Thyroid gland (tissue), 4 donors: ENCODE measurements around the gene KIF18B. TPM values are rescaled to one million over a fixed set of nuclear protein-coding genes. Genes with fewer than 3 reads are reported as not detected.

ENCODE experiments used
- DNase-seq, 2 donors: peaks; one replicate each; pipeline ENCODE4 v3.0.0-alpha.2; 2019
- H3K27ac ChIP-seq, 3 donors: fragments of 200-600 bp; sonication (generic); 1 replicate in 2 of 3; 2 replicates in 1 of 3; pipeline ENCODE4 v1.5.1; 2016 to 2019; ENCODE audit warnings: mild to moderate bottlenecking in 1 of 3, moderate library complexity in 1 of 3
- H3K27me3 ChIP-seq: fragments of 200-600 bp; sonication (generic); one replicate; pipeline ENCODE4 v1.5.1; 2019
- H3K36me3 ChIP-seq, 2 donors: fragments of 200-600 bp; sonication (generic); one replicate each; pipeline ENCODE4 v1.5.1; 2016 to 2019
- H3K4me1 ChIP-seq, 2 donors: fragments of 200-600 bp; sonication (generic); one replicate each; pipeline ENCODE4 v1.5.1; 2017 to 2019
- H3K4me3 ChIP-seq, 3 donors: fragments of 200-600 bp; sonication (generic); replicated peaks in 1 of 3; 1 replicate in 2 of 3; 2 replicates in 1 of 3; pipeline ENCODE4 v1.5.1; 2016; ENCODE audit warnings: mild to moderate bottlenecking in 1 of 3
- H3K9me3 ChIP-seq: fragments of 200-600 bp; sonication (generic); one replicate; pipeline ENCODE4 v1.5.1; 2017
- POLR2A ChIP-seq, 2 donors: fragments of 450-650 bp; IDR thresholded peaks; one replicate each; pipeline ENCODE4 v1.6.1; 2017; ENCODE audit warnings: antibody characterized with exemption in 2 of 2, mild to moderate bottlenecking in 2 of 2, moderate library complexity in 1 of 2
- WGBS, 2 donors: methylation state at CpG; one replicate each; pipeline ENCODE4 v1.1.5; 2017; 5-methylcytosine and 5-hydroxymethylcytosine counted together
- intact Hi-C: fragments of 100-400 bp; cut with DNase I; formaldehyde crosslinking; loops from one replicate; pipeline ENCODE4 v1.15.1; 2023
- total RNA-seq, 4 donors: library from RNA; depleted of rRNA; stranded (reverse); fragments of >200 nt; gene quantifications; one replicate each; pipeline ENCODE4 v1.2.3, GENCODE V29; 2016
- TF ChIP-seq, protein P1 (sequence below), 6 experiments: fragments of 200-600 bp in 3 of 6; fragments of 450-650 bp in 3 of 6; sonication (generic) in 3 of 6; IDR thresholded peaks; one replicate each; pipeline ENCODE4 v1.5.1; 2016 to 2019; ENCODE audit warnings: antibody characterized with exemption in 6 of 6, mild to moderate bottlenecking in 2 of 6, inconsistent platforms in 1 of 6, moderate library complexity in 1 of 6

The KIF18B gene
- total RNA-seq, 4 donors from 2014 or later = 0.11 to 0.50 (median 0.34) TPM; not detected in 1

DNA sequence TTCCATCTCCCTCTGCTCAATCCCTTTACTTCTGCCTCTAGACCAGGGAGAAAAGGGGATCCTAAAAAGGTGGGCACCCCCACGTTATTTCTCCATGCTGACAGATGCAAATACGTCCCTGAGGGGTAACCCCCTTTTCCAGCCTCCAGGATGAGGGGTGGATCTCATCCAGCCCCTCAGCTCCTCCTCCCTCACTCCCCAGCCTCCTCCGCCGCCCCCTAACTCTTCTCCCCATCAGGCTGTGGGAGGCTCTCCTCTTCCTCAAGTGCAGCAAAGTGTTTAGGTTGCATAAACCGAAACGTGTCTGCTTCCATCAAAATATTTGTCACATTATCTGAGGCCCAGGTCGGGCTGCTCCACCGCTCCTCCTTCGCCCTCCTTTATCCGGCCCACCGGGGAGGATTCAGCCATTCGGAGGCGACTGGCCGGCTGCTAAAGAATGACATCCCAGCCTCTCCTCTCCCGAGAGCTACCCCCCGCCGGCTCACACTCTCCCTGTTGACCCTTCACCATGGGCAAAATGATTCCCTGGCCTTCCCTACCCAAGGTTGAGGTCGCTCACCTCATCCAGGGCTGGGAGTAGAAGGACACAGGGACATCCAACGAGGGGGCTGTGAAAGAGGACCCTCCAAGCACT, 21.7 kb upstream of the KIF18B start:
- no peaks in the 10 kb centered on the region for H3K36me3 ChIP-seq
- no peak overlapping the region for H3K27ac ChIP-seq
- peaks cover 10% of the 10 kb centered on the region for H3K27me3 ChIP-seq
- no peaks in the 10 kb centered on the region for H3K9me3 ChIP-seq
- WGBS, 2 donors = 59 to 61% methylated on average over 19 of the region's 19 CpGs
- no peak overlapping the region for H3K4me3 ChIP-seq
- DNase-seq = no peak
- intact Hi-C loops = loop anchor here (10.0 kb wide), 1 partner anchor 56 kb away; no protein-coding TSS in a partner anchor
- no peak for TF ChIP-seq POLR2A (IDR thresholded peaks at IDR 0.05)
- TF ChIP-seq, protein P1, sequence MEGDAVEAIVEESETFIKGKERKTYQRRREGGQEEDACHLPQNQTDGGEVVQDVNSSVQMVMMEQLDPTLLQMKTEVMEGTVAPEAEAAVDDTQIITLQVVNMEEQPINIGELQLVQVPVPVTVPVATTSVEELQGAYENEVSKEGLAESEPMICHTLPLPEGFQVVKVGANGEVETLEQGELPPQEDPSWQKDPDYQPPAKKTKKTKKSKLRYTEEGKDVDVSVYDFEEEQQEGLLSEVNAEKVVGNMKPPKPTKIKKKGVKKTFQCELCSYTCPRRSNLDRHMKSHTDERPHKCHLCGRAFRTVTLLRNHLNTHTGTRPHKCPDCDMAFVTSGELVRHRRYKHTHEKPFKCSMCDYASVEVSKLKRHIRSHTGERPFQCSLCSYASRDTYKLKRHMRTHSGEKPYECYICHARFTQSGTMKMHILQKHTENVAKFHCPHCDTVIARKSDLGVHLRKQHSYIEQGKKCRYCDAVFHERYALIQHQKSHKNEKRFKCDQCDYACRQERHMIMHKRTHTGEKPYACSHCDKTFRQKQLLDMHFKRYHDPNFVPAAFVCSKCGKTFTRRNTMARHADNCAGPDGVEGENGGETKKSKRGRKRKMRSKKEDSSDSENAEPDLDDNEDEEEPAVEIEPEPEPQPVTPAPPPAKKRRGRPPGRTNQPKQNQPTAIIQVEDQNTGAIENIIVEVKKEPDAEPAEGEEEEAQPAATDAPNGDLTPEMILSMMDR (IDR thresholded peaks at IDR 0.05) = no peak
- H3K4me1 ChIP-seq = peaks cover 16 to 35% of the 10 kb centered on the region in 2 donors

DNA sequence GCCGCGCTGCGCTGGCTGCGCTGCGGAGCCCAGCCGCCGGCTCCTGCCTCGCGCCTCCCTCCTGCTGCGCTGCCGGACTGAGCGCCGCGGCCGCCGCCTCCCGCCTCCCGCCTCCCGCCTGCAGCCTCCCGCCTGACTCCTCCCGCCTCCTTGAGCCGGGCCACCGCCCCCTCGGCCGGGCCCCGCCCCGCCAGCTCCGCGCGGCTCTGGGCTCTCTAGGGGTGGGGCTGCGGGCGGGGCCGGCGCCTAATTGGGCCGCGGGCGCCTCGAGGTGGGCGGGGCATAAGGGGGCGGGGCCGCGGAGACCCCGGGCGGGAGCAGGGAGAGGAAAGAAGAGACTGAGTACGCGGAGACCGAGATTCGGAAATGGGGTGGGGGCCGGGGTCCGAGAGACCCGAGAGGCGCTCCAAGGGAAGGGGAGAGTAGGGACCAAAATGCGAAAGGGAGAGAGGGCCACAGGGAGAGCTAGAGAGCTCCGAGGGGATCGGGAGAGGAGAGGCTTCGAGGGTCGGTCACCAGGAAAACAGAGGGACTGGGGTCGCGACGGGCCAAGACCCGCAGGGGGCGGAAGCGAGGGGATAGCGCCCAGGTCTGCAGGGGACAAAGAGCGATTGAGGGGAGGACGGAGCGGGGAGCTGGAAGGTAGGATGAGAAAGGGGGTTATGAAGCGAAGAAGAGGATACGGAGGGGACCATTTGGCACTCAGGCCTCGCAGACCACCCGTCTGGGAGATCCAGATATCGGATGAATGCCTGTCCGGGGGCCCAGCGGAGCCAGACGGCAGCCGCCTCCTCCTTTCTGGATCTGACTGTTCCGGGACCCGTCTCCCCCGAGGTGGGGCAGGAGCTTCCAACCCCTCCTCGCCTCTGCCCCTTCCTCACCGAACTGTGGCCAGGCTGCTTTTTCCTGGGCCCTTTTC, 20.9 kb upstream of the KIF18B start, which contains the start of gene C1QL1:
TSS of gene C1QL1 (minus strand) at position 79 of the 919 bp plus-strand sequence. CDS start 255 bp downstream, outside the sequence.
- no peaks in the 10 kb centered on the region for H3K9me3 ChIP-seq
- peak; percentile 90 to 93 for DNase-seq
- peaks cover 16 to 35% of the 10 kb centered on the region in 2 donors for H3K4me1 ChIP-seq
- H3K27ac ChIP-seq = no peak within 1 kb of the TSS
- TF ChIP-seq, protein P1 (IDR thresholded peaks at IDR 0.05) = peak in 1 of 6 experiments; percentile 10
- peak in 1 of 2 donors; percentile 41 for TF ChIP-seq POLR2A (IDR thresholded peaks at IDR 0.05)
- intact Hi-C loops = loop anchor here (10.0 kb wide), 1 partner anchor 56 kb away; no protein-coding TSS in a partner anchor
- 6 to 7% methylated on average over 47 to 49 of the region's 81 CpGs for WGBS, 2 donors
- H3K4me3 ChIP-seq = peak within 1 kb of the TSS in 1 of 3 donors; percentile 23
- H3K36me3 ChIP-seq = no peaks in the 10 kb centered on the region
- peaks cover 10% of the 10 kb centered on the region for H3K27me3 ChIP-seq

DNA sequence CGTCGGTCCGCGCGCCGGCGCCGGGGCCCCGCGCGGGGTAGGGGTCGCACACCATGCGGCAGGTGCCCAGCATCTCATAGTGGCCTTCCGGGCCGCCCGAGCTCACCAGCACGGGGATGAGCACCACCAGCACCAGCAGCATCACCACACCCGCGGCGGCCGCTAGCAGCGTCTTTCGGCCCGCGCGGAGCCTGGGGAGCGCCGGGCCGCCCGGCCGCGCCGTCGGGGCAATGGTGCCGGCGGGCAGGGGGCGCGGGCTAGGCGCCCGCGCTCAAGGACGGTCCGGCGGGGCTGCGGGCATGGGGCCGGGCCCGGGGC, 20.3 kb upstream of the KIF18B start:
- Histone ChIP-seq H3K4me3 (peak overlapping the region in 1 of 3 donors; percentile 12), H3K27me3 (peaks cover 10% of the 10 kb centered on the region), H3K36me3 (no peaks in the 10 kb centered on the region), H3K4me1 (peaks cover 16 to 35% of the 10 kb centered on the region in 2 donors), H3K9me3 (no peaks in the 10 kb centered on the region), H3K27ac (no peak overlapping the region)
- TF ChIP-seq, protein P1 (IDR thresholded peaks at IDR 0.05) = no peak
- no peak for TF ChIP-seq POLR2A (IDR thresholded peaks at IDR 0.05)
- intact Hi-C loops = loop anchor here (10.0 kb wide), 1 partner anchor 57 kb away; no protein-coding TSS in a partner anchor
- DNase-seq = no peak
- 4% methylated on average over 17 of the region's 47 CpGs; no CpG with 5 or more reads in 1 of the 2 donors for WGBS, 2 donors

DNA sequence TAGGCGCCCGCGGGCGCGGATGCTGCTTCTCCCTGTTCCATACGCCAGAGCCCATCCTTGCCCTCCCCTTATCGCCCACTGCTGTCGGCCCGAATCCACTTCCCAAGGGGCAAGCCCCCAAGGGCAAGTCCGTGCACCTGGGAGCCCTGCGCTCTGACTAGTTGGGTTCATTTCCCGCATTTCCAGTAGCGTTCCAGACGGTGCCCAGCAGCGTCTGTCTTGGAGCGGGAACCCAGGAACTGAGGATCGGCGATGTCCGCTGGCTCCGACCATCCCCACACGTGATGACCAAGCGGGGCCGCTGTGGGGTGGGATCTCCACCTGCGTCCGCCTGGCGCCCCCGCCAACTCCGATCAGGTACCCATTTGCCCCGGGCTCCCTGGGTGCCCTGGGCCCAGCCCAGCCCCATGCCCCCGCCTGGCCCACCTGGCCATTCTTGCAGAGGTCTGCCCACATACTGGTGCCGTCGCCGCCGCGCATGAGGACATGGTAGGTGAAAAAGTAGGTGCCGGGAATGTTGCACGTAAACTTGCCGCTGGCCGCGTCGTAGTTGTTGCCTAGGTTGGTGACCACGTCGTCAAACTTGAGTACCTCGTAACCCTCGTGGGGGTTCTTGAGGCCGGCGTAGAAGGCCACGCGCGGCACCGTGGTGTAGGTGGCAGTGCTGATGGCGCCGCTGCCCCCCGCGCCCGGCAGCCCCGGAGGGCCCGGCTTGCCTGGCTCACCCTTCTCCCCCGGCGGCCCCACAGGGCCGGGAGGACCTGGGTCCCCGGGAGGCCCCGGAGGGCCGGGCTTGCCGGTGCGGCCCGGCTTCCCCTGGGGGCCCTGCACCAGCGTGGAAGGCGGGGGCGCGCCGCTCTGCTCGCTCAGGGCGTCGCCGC, 19.7 kb upstream of the KIF18B start:
- Histone ChIP-seq H3K4me3 (peak overlapping the region in 1 of 3 donors; percentile 12), H3K27me3 (peaks cover 10% of the 10 kb centered on the region), H3K27ac (no peak overlapping the region), H3K36me3 (no peaks in the 10 kb centered on the region), H3K4me1 (peaks cover 16 to 35% of the 10 kb centered on the region in 2 donors), H3K9me3 (no peaks in the 10 kb centered on the region)
- no peak for DNase-seq
- WGBS, 2 donors = 4 to 5% methylated on average over 31 to 40 of the region's 76 CpGs
- TF ChIP-seq POLR2A (IDR thresholded peaks at IDR 0.05) = no peak
- TF ChIP-seq, protein P1 (IDR thresholded peaks at IDR 0.05) = no peak
- intact Hi-C loops = loop anchor here (10.0 kb wide), 1 partner anchor 58 kb away; no protein-coding TSS in a partner anchor
